ENCODE measurements around the gene FYB2.
A peak's percentile ranks its signal among the peaks of the same experiment; 100 is the strongest.

The FYB2 gene

DNA sequence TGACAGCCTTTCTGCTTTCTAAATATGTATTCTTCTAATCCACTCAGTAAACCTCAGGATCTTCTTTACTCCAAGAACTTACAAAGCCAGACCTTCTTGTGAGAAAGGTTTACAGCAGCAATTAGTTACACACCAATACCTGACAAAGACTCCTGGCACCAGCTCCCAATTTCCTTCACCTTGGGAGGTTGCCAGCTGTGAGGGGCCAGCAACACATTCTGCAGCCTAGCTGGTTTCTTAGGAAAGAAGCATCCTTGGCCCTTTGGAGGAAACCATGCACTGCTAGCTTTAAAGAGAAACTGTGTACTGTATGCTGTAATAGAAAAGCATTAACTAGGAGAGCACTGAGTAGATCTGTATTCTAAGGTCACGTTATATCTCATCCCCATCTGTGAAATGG, 10.8 kb downstream of the FYB2 start:
- no peak for TF ChIP-seq CTCF (IDR thresholded peaks at IDR 0.05; ENCODE audit: control insufficient read depth, insufficient read depth, low read depth, low read length, missing control alignments)
- H3K4me3 ChIP-seq (ENCODE audit: control insufficient read depth, low read depth, low read length): no peak overlapping the region
- no peak for DNase-seq (ENCODE audit: low read depth)

GRCh38 chr1:56806804-56807203, 12.4 kb downstream of the FYB2 start:
- peak; percentile 60 for DNase-seq (ENCODE audit: low read depth)
- H3K4me3 ChIP-seq (ENCODE audit: control insufficient read depth, low read depth, low read length): no peak overlapping the region
- TF ChIP-seq CTCF (IDR thresholded peaks at IDR 0.05; ENCODE audit: control insufficient read depth, insufficient read depth, low read depth, low read length, missing control alignments): no peak

- TF ChIP-seq CTCF (IDR thresholded peaks at IDR 0.05; ENCODE audit: control insufficient read depth, insufficient read depth, low read depth, low read length, missing control alignments): peak; percentile 65
- no peak overlapping the region for H3K4me3 ChIP-seq (ENCODE audit: control insufficient read depth, low read depth, low read length)
- DNase-seq (ENCODE audit: low read depth): no peak
Measured at GRCh38 chr1:56803561-56804156, 15.5 kb downstream of the FYB2 start.

DNA sequence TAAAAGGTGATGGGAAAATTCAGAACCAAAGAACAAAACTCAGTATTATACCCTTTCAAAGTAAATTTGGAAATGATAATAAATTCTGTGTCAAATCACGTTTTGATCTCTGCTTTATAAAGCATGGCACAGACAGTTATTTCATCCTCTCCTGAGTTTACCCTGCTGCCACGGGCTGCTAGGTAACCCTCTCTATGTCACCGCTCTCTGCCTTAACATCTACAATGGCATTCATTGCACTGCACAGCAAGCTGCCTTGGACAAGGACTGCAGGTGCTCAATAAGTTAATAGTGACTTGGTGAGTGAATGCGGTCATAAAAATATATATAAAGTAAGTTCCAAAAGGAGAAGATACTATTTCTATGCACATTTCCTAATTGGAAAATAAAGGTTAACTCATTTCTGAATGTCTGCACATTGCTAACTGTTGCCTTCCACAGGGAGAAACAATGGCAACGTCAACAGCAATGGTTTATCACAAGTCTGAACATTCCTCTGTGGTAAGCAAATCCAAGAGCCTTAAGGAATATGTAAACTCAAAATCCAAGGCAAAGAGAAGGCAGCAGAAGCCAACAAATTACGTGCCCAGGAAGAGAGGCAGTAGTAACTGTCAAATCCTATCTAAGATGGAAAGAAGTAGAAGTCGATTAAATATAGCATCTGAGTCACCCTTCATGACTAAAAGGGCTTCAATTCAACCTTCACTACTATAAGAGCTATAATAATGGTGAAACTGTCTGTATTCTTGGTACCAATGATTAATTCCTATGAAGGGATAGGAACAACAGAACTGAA, 19.4 kb downstream of the FYB2 start:
- no peak for TF ChIP-seq CTCF (IDR thresholded peaks at IDR 0.05; ENCODE audit: control insufficient read depth, insufficient read depth, low read depth, low read length, missing control alignments)

GRCh38 chr1:56798053-56798471, 21.1 kb downstream of the FYB2 start:
- no peak for DNase-seq (ENCODE audit: low read depth)
- no peak overlapping the region for H3K4me3 ChIP-seq (ENCODE audit: control insufficient read depth, low read depth, low read length)
- TF ChIP-seq CTCF (IDR thresholded peaks at IDR 0.05; ENCODE audit: control insufficient read depth, insufficient read depth, low read depth, low read length, missing control alignments): no peak

More for the DNA sequence above, 19.4 kb downstream of the FYB2 start:
- DNase-seq (ENCODE audit: low read depth): peak; percentile 37
- no peak overlapping the region for H3K4me3 ChIP-seq (ENCODE audit: control insufficient read depth, low read depth, low read length)

GRCh38 chr1:56797065-56797685, 22.0 kb downstream of the FYB2 start:
- DNase-seq (ENCODE audit: low read depth): no peak
- no peak overlapping the region for H3K4me3 ChIP-seq (ENCODE audit: control insufficient read depth, low read depth, low read length)
- no peak for TF ChIP-seq CTCF (IDR thresholded peaks at IDR 0.05; ENCODE audit: control insufficient read depth, insufficient read depth, low read depth, low read length, missing control alignments)

Measured in AG09309 (cell line).